ENCODE results near the gene BORCS6.

BORCS6 gene

GRCh38 chr17:8150194-8151119 is 39.5 kb downstream of the BORCS6 start:
- TF ChIP-seq Cebpa-rat (IDR thresholded peaks at IDR 0.05) = no peak
- peaks cover 47% of the 10 kb centered on the region for H3K4me1 ChIP-seq
- peaks cover 53% of the 10 kb centered on the region for H3K36me3 ChIP-seq
- H3K27me3 ChIP-seq = no peaks in the 10 kb centered on the region
- H3K9me3 ChIP-seq = no peaks in the 10 kb centered on the region
- peak overlapping the region; percentile 90 for H3K9ac ChIP-seq
- peak overlapping the region; percentile 98 for H3K4me2 ChIP-seq
- peaks cover 52% of the 10 kb centered on the region for H4K20me1 ChIP-seq
- H3K27ac ChIP-seq = peak overlapping the region; percentile 82
- peak overlapping the region; percentile 88 for H3K4me3 ChIP-seq

GRCh38 chr17:8149419-8150193 is 40.4 kb downstream of the BORCS6 start:
- H3K9ac ChIP-seq = no peak overlapping the region
- peaks cover 52% of the 10 kb centered on the region for H4K20me1 ChIP-seq
- H3K27me3 ChIP-seq = no peaks in the 10 kb centered on the region
- H3K4me2 ChIP-seq = peak overlapping the region; percentile 98
- peaks cover 61% of the 10 kb centered on the region for H3K36me3 ChIP-seq
- no peak overlapping the region for H3K27ac ChIP-seq
- TF ChIP-seq Cebpa-rat (IDR thresholded peaks at IDR 0.05) = no peak
- H3K4me1 ChIP-seq = peaks cover 38% of the 10 kb centered on the region
- H3K9me3 ChIP-seq = no peaks in the 10 kb centered on the region
- no peak overlapping the region for H3K4me3 ChIP-seq

- Histone ChIP-seq H3K4me1 (peaks cover 28% of the 10 kb centered on the region), H3K9ac (no peak overlapping the region), H3K27me3 (no peaks in the 10 kb centered on the region), H3K36me3 (peaks cover 72% of the 10 kb centered on the region), H4K20me1 (peaks cover 59% of the 10 kb centered on the region), H3K4me2 (no peak overlapping the region), H3K9me3 (no peaks in the 10 kb centered on the region), H3K4me3 (no peak overlapping the region), H3K27ac (no peak overlapping the region)
- no peak for TF ChIP-seq Cebpa-rat (IDR thresholded peaks at IDR 0.05)
Measured at GRCh38 chr17:8148560-8148959, 41.4 kb downstream of the BORCS6 start.

GRCh38 chr17:8147805-8148404 is 42.1 kb downstream of the BORCS6 start:
- peaks cover 59% of the 10 kb centered on the region for H4K20me1 ChIP-seq
- no peaks in the 10 kb centered on the region for H3K27me3 ChIP-seq
- no peaks in the 10 kb centered on the region for H3K9me3 ChIP-seq
- no peak overlapping the region for H3K4me2 ChIP-seq
- no peak overlapping the region for H3K27ac ChIP-seq
- no peak overlapping the region for H3K4me3 ChIP-seq
- H3K9ac ChIP-seq = no peak overlapping the region
- H3K36me3 ChIP-seq = peaks cover 78% of the 10 kb centered on the region
- peaks cover 21% of the 10 kb centered on the region for H3K4me1 ChIP-seq
- TF ChIP-seq Cebpa-rat (IDR thresholded peaks at IDR 0.05) = no peak

- no peak for TF ChIP-seq Cebpa-rat (IDR thresholded peaks at IDR 0.05)
- peaks cover 59% of the 10 kb centered on the region for H4K20me1 ChIP-seq
- H3K36me3 ChIP-seq = peaks cover 84% of the 10 kb centered on the region
- no peak overlapping the region for H3K27ac ChIP-seq
- H3K27me3 ChIP-seq = no peaks in the 10 kb centered on the region
- H3K4me2 ChIP-seq = no peak overlapping the region
- H3K9me3 ChIP-seq = no peaks in the 10 kb centered on the region
- peaks cover 15% of the 10 kb centered on the region for H3K4me1 ChIP-seq
- H3K9ac ChIP-seq = no peak overlapping the region
- H3K4me3 ChIP-seq = no peak overlapping the region
Measured at GRCh38 chr17:8147141-8147804, 42.7 kb downstream of the BORCS6 start.

- Histone ChIP-seq H3K27me3 (no peaks in the 10 kb centered on the region), H3K4me3 (no peak overlapping the region), H3K4me1 (peaks cover 15% of the 10 kb centered on the region), H4K20me1 (peaks cover 60% of the 10 kb centered on the region), H3K4me2 (no peak overlapping the region), H3K9ac (no peak overlapping the region), H3K36me3 (peaks cover 91% of the 10 kb centered on the region), H3K9me3 (no peaks in the 10 kb centered on the region), H3K27ac (no peak overlapping the region)
- TF ChIP-seq Cebpa-rat (IDR thresholded peaks at IDR 0.05) = no peak
Measured at GRCh38 chr17:8146381-8147140, 43.4 kb downstream of the BORCS6 start.

GRCh38 chr17:8145811-8146210 is 44.2 kb downstream of the BORCS6 start:
- H3K9ac ChIP-seq = no peak overlapping the region
- peaks cover 63% of the 10 kb centered on the region for H4K20me1 ChIP-seq
- H3K9me3 ChIP-seq = no peaks in the 10 kb centered on the region
- TF ChIP-seq Cebpa-rat (IDR thresholded peaks at IDR 0.05) = no peak
- H3K4me1 ChIP-seq = peaks cover 13% of the 10 kb centered on the region
- peaks cover 98% of the 10 kb centered on the region for H3K36me3 ChIP-seq
- no peaks in the 10 kb centered on the region for H3K27me3 ChIP-seq
- no peak overlapping the region for H3K27ac ChIP-seq
- no peak overlapping the region for H3K4me2 ChIP-seq
- H3K4me3 ChIP-seq = no peak overlapping the region

GRCh38 chr17:8144401-8145231 is 45.4 kb downstream of the BORCS6 start:
- H3K36me3 ChIP-seq = peaks cover 97% of the 10 kb centered on the region
- TF ChIP-seq Cebpa-rat (IDR thresholded peaks at IDR 0.05) = no peak

More at GRCh38 chr17:8144401-8145231, 45.4 kb downstream of the BORCS6 start:
- Histone ChIP-seq H4K20me1 (peaks cover 63% of the 10 kb centered on the region), H3K9ac (no peak overlapping the region), H3K4me3 (no peak overlapping the region), H3K4me1 (peaks cover 4% of the 10 kb centered on the region; the same call in 1 of the 2 replicates), H3K4me2 (no peak overlapping the region), H3K27ac (no peak overlapping the region), H3K27me3 (no peaks in the 10 kb centered on the region), H3K9me3 (no peaks in the 10 kb centered on the region)

All from BLaER1 (cell line).